Measurements from ENCODE around the gene TTYH1.
"Not testable (repeated sequence)": the region's sequence is repeated elsewhere in the genome, so short reads cannot be mapped to it uniquely, and the experiment has no call there.

TTYH1 gene

GRCh38 chr19:54446349-54446748, 31.1 kb downstream of the TTYH1 start:
- not testable (repeated sequence) for DNase-seq

GRCh38 chr19:54448040-54448773, 32.9 kb downstream of the TTYH1 start:
- DNase-seq = peak; percentile 64

GRCh38 chr19:54448774-54449700, 33.8 kb downstream of the TTYH1 start, which contains the start of gene LENG8:
Gene LENG8, plus strand, starts transcription at chr19:54449199. Its CDS starts 2,146 bp downstream, at chr19:54451345.
- peak; percentile 98 for DNase-seq

DNA sequence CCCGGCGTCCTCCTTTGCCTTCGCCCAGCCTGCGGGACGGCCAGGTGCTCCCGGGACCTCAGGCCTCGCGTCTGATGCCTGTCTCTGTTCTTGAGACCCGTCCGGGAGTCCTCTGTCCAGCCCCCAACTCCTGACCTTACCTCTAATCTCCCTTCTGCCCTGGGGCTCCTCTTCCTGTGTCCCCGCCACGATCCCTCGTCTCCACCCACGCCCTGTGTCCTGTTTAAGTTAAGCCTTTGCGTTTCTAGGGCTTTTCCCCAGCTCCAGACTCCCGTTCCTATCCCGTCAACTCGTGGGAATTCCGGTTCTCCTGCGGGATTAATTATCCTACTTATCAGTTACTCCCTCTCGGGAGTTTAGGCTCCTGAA, 34.4 kb downstream of the TTYH1 start:
- no peak for DNase-seq

DNA sequence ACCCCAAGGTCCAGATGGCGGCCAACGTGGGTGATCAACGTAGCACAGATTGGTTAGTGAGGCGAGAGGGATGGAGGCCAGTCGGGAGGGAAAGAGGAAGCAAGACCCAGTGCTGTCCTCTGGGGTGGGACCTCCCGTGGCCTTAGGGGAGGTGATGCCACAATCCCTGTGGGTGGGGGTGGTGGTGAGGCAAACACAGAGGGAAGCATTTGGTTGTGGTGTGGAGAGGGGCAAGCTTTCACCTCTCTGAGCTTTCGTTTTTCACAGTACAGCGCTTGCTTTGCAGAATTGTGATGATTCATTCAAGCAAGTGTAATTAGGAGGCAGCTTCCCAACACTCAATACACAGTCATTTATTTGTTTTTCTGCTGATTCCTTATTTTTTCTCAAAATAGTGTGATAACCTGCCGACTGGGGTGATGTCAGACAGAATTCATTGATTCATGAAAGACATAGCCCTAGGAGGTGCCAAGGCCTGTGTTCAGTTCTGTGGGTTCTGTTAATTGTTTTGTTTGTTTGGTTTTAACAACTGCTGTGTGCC, 36.1 kb downstream of the TTYH1 start:
- DNase-seq = no peak

GRCh38 chr19:54451997-54452396, 36.7 kb downstream of the TTYH1 start:
- DNase-seq = no peak

DNA sequence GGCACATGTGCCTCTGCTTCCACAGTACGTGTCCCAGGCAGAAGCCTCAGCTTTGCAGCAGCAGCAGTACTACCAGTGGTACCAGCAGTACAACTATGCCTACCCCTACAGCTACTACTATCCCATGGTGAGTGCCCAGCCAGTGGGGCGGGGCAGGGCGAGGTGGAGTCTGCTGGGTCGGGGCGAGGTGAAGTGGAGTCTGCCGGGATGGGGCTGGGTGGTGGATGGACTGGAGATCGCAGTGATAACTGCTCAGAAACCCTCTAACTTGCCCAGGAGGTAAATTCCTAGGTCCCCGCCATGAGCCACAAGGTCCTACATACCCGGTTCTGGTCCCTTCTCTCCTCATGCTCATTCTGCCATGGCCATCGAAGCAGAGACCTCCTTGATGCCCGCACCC, 37.4 kb downstream of the TTYH1 start:
- no peak for DNase-seq

GRCh38 chr19:54453921-54454780, 38.9 kb downstream of the TTYH1 start:
- no peak for DNase-seq

GRCh38 chr19:54454781-54455675, 39.8 kb downstream of the TTYH1 start:
- no peak for DNase-seq

GRCh38 chr19:54455786-54456422, 40.6 kb downstream of the TTYH1 start:
- DNase-seq = no peak

DNA sequence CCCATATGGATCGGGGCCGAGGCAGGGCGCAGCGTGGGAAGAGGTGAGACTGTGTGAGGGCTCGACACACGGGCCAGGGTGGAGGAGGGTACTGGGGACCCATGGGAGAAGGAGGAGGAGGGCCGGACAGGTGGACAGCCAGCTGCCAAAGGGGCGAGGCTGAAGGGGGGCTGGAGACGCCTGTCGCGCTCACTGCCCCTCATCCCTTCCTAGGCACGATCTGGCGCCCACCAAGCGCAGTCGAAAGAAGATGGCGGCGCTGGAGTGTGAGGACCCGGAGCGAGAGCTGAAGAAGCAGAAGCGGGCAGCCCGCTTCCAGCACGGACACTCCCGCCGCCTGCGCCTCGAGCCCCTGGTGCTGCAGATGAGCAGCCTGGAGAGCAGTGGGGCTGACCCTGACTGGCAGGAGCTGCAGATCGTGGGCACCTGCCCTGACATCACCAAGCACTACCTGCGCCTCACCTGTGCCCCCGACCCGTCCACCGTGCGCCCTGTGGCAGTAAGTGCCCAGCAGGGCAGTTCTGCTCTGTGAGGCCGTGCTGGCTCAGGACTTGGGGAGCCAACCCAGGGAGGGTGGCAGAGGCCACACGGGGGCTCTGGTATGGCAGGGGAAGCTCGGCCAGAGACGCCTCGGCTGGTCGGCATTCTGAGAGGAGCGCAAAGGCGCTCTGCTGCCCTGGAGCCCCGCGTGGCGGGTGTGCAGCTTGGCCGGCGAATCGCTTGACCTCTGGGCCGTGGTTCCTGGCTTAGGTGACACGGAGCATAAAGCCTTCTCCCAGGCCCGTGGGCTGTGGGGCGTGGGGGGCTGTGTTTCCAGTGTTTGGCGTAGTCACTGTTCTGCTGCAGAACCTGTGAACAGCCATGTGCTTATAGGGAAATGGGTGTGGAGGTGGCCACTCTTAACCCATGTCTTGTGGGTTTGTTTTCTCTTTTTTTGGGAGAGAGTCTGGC, 41.4 kb downstream of the TTYH1 start:
- no peak for DNase-seq

DNA sequence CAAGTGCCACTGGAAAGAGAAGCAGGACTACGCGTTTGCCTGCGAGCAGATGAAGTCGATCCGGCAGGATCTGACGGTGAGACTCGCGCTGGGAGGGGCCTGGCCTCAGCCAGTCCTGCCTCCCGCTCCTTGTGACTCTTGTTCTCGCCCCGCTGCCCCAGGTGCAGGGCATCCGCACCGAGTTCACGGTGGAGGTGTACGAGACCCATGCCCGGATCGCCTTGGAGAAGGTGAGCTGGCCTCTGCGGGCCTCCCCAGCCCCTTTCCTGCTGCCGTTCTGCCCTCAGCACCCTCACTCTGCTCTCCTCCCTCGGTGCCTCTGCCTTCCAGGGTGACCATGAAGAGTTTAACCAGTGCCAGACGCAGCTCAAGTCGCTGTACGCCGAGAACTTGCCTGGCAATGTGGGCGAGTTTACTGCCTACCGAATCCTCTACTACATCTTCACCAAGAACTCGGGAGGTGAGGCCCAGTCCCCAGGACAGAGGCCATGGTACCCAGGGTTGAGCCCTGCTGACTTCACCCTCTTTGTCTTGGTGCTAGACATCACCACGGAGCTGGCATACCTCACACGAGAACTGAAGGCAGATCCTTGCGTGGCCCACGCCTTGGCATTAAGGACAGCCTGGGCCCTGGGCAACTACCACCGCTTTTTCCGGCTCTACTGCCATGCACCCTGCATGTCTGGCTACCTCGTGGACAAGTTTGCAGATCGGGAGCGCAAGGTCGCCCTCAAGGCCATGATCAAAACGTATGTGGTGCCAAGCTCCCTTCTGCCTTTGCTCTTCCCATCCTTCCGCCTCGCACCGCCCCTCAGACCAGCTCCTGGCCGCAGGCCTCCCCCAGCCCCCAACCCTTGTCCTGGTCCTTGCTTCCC, 42.7 kb downstream of the TTYH1 start:
- DNase-seq = no peak

GRCh38 chr19:54458648-54459281, 43.5 kb downstream of the TTYH1 start:
- DNase-seq = no peak

DNA sequence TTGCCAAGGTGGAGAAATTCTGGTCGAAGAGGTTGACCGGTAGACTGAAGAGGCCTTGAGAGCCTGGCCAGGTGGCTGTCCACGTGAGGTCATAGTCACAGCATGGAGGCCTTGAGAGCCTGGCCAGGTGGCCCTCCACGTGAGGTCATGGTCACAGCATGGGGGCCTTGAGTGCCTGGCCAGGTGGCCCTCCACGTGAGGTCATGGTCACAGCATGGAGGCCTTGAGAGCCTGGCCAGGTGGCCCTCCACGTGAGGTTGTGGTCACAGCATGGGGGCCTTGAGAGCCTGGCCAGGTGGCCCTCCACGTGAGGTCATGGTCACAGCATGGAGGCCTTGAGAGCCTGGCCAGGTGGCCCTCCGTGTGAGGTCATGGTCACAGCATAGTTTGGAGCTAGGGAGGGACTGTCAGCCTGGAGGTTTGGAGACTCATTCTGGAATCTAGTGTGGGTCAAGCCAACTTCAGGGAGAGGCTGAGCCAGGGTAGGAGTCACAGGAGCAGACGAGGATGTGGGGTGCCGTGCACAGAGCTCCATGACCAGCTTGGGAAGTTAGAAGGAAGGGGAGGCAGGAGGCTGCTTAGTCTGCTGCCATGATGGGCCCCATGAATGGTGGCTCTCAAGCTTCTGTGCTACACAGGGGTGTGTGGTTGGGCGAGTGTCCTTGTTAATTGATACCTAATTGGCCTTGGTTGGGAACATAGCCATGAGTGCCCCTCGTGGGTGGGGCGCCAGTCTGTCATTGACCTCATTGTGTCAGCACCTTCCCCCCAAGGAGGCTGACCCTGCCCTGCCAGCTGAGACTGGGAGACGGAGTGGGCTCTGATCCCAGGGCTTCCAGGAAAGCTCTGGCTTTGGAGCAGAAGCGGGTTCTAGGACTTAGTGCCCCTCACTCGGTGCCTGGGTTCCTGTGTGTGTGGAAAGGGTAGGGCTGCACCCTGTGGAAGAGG, 44.3 kb downstream of the TTYH1 start:
- no peak for DNase-seq

DNA sequence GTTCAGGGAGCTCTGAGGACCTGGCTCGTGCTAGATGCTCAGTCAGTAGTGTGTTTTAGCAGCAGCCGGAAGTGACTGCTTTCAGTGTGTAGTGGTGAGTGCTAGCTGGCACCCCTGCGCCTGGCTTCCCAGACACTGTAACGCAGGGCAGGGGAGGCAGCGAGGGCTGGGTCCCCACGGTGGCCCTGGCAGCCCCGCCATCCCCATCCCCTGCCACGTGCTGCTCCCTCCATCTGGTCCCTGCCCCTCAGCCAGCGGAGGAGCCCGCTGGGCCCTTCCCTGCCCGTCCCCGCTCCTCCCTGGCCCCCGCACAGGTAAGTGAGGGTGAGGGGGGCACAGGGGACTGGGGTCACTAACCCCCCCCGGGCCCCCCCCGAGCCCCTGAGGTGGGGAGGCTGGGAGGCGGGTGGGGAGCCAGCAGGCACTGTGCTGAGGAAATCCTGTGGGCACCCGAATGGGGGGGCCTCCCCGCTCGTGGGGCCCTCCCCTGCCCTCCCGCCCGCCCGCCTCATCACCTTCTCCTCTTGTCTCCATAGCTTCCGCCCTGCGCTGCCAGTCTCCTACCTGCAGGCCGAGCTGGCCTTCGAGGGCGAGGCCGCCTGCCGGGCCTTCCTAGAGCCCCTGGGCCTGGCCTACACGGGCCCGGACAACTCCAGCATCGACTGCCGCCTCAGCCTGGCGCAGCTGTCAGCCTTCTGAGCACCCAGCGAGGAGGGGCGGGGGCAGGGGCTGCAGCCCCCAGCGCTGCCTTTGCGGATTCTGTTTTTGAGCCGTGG, 45.2 kb downstream of the TTYH1 start:
- DNase-seq = no peak

DNA sequence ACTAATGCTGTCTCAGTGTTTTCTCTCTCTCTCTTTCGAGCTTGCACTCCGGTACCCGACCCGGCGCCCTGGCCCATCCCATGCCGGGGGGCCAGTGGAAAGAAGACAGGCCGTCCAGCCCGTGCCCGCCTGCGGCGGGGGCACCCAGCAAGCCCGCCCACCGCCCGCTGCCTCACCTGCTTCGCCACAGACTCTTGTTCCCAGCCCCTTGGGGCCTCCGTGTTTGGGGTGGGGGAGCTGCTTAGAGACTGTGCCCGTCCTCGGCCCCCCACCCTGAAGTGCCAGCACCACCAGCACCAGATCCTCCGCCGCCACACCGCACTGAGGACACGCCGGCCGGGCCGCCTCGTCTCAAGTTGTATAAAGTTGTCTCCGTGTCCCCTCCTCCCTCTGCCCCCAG, 45.9 kb downstream of the TTYH1 start:
- DNase-seq = no peak

Data from NCI-H69 (cell line).